Left lung (tissue), 10 donors: Measurements from ENCODE around the gene CCDC33. TPM values are rescaled to one million over a fixed set of nuclear protein-coding genes. Genes with fewer than 3 reads are reported as not detected.

ENCODE experiments used
- ATAC-seq: fragments of 200-7000 bp; cut with Tn5 transposase; one replicate; pipeline ENCODE4 v1.9.1; 2020; ENCODE audit warnings: moderate library complexity
- DNase-seq, 4 donors: peaks; one replicate each; pipeline ENCODE4 v3.0.0-alpha.2; 2013 to 2020
- H3K27ac ChIP-seq, 2 donors: fragments of 200-600 bp; sonication (generic) in 1 of 2; one replicate each; pipeline versions ENCODE4 v1.5.0 to v1.8.0; 2020 to 2021
- H3K27me3 ChIP-seq, 2 donors: fragments of 200-600 bp; sonication (generic) in 1 of 2; one replicate each; pipeline versions ENCODE4 v1.5.0 to v1.8.0; 2020 to 2021
- H3K36me3 ChIP-seq, 2 donors: fragments of 200-600 bp; sonication (generic) in 1 of 2; one replicate each; pipeline versions ENCODE4 v1.5.0 to v1.8.0; 2020 to 2021
- H3K4me1 ChIP-seq, 2 donors: fragments of 200-600 bp; one replicate each; pipeline ENCODE4 v1.8.0; 2021
- H3K4me3 ChIP-seq, 2 donors: fragments of 200-600 bp; sonication (generic) in 1 of 2; one replicate each; pipeline versions ENCODE4 v1.5.0 to v1.8.0; 2020 to 2021; ENCODE audit warnings: mild to moderate bottlenecking in 1 of 2
- H3K9me3 ChIP-seq, 2 donors: fragments of 200-600 bp; sonication (generic) in 1 of 2; one replicate each; pipeline versions ENCODE4 v1.5.0 to v1.8.0; 2020 to 2021
- CTCF ChIP-seq, 2 donors: fragments of 200-600 bp; sonication (generic) in 1 of 2; IDR thresholded peaks; one replicate each; pipeline versions ENCODE4 v1.5.0 to v1.8.0; 2021; ENCODE audit warnings: antibody characterized with exemption in 2 of 2
- intact Hi-C, 2 donors: fragments of 100-400 bp; cut with DNase I; formaldehyde crosslinking; loops; one replicate each; pipeline versions ENCODE4 v1.11.2 to v1.14.2; 2022
- polyA plus RNA-seq, 6 donors: library from polyadenylated mRNA; unstranded; fragments of 120-200 nt; gene quantifications; one replicate each; pipeline ENCODE4 v1.2.1, GENCODE V29; 2013; ENCODE audit not compliant: insufficient read length in 6 of 6
- total RNA-seq, 2 donors: library from RNA; stranded (reverse); fragmentation: NEBNext Ultra II Directional; extraction: Animal tissue kit (Norgen Biotek cat#: 25700); gene quantifications; one replicate each; pipeline ENCODE4 v1.2.1, GENCODE V29; 2021
- donor health status: DM: no; HTN: yes; CAD: no.
- donor health status: DM: no; HTN: no; CAD: no.

CCDC33 gene
- total and polyA plus RNA-seq, 8 donors = 1.00 to 3.2 (median 1.9) TPM; not detected in 1

GRCh38 chr15:74311734-74312444, 75.8 kb downstream of the CCDC33 start:
- intact Hi-C loops = loop anchor here in 1 of 2 donors (10.0 kb wide), 2 partner anchors 257 to 337 kb away; no protein-coding TSS in a partner anchor
- ATAC-seq (no peak), DNase-seq (no peak)
- Histone ChIP-seq H3K9me3 (no peaks in the 10 kb centered on the region), H3K4me1 (no peaks in the 10 kb centered on the region), H3K4me3 (no peak overlapping the region), H3K36me3 (no peaks in the 10 kb centered on the region), H3K27ac (no peak overlapping the region), H3K27me3 (peaks cover 0 to 30% of the 10 kb centered on the region in 2 donors)
- peak in 1 of 2 donors; percentile 18 for TF ChIP-seq CTCF (IDR thresholded peaks at IDR 0.05)

DNA sequence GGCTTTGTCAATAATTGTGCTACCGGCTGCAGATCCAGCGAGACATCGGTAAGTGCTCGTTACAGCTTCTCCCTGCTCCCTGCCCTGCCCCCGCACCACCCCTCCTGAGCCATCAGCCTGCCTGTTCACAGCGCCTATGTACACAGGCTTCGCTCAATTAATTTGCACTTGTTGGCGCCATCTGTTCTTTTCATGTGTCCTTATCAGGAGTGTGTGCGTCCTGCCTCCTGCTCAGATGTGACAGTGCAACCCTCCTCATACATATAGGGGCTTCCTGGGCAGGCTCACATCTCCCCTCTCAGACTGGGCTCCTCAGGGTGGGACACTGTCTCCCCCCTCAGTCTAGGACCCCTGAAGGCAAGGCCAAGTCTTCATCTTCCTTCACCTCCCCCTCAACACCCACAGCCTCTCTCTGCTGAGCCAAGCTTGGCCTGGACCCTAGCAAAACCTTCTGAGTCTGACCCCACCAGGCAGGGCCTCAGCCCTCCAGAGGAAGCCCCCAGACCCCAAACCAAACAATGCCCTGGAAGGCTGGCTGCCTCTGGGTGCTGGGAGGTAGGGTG, 76.4 kb downstream of the CCDC33 start:
- DNase-seq = no peak
- TF ChIP-seq CTCF (IDR thresholded peaks at IDR 0.05) = no peak
- H3K4me1 ChIP-seq = no peaks in the 10 kb centered on the region
- peaks cover 0 to 24% of the 10 kb centered on the region in 2 donors for H3K27me3 ChIP-seq
- intact Hi-C loops = loop anchor here in 1 of 2 donors (10.0 kb wide), 2 partner anchors 258 to 338 kb away; no protein-coding TSS in a partner anchor
- ATAC-seq = no peak
- H3K4me3 ChIP-seq = no peak overlapping the region
- H3K36me3 ChIP-seq = no peaks in the 10 kb centered on the region
- no peak overlapping the region for H3K27ac ChIP-seq
- H3K9me3 ChIP-seq = no peaks in the 10 kb centered on the region

GRCh38 chr15:74313889-74314288, 77.8 kb downstream of the CCDC33 start:
- intact Hi-C loops = loop anchor here in 1 of 2 donors (10.0 kb wide), 2 partner anchors 259 to 339 kb away; no protein-coding TSS in a partner anchor
- no peak for TF ChIP-seq CTCF (IDR thresholded peaks at IDR 0.05)
- no peak for DNase-seq
- ATAC-seq = no peak
- Histone ChIP-seq H3K36me3 (no peaks in the 10 kb centered on the region), H3K4me1 (peaks cover 0 to 5% of the 10 kb centered on the region in 2 donors), H3K27ac (no peak overlapping the region), H3K4me3 (no peak overlapping the region), H3K9me3 (no peaks in the 10 kb centered on the region), H3K27me3 (peaks cover 0 to 10% of the 10 kb centered on the region in 2 donors)

DNA sequence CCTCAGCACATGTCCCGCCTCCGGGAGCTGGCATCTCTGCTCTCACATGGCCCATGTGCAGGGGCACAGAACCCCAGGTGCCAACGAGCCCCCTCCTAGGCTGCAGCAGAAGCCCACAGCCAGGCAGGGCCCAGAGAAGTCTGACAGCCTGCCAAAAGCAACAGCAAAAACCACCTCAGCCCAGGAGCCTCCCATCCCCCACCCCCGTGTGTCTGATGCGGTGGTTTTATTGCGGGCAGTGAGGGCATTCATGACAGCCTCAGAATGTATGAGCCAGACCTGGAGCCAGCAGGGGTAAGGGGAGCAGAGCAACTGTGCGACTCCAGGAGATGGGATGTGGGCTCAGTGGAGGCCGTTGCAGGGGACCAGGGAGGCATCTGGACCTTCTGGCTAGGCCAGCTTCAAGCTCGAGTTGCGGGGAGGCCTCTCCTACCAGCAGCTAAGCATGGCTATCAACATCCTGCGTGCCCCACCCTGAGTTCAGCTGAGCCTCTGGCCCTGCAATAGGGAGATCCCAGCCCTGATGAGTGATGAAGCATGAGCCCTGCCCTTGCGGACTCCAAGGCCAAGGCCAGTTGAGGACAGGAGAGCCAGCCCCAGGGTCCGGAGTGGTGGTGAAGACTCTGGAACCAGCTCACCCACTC, 78.8 kb downstream of the CCDC33 start:
- Histone ChIP-seq H3K4me3 (no peak overlapping the region), H3K36me3 (no peaks in the 10 kb centered on the region), H3K27me3 (no peaks in the 10 kb centered on the region), H3K4me1 (peaks cover 4 to 10% of the 10 kb centered on the region in 2 donors), H3K9me3 (no peaks in the 10 kb centered on the region), H3K27ac (no peak overlapping the region)
- DNase-seq (no peak), ATAC-seq (no peak)
- intact Hi-C loops = loop anchor here in 1 of 2 donors (10.0 kb wide), 2 partner anchors 260 to 340 kb away; no protein-coding TSS in a partner anchor
- TF ChIP-seq CTCF (IDR thresholded peaks at IDR 0.05) = no peak

DNA sequence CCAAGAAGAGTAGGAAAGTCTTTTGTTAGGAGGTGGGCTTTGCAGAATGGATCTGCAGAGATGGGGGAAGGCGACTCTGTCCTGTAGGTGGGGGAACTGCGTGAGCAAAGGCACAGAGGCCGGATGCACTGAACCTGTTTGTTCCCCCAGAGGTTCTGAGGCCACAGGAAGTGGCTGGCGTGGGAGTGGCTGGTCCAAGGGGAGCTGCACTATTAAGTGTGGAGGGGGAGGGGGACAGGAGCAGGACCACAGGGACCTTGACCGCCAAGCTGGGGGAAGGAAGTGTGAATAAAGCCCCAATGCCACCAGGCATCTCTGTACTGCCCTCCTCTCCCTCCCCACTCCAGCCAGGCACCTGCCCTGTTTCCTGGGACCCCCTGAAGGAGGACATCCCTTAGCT, 79.5 kb downstream of the CCDC33 start:
- Histone ChIP-seq H3K27me3 (no peaks in the 10 kb centered on the region), H3K9me3 (no peaks in the 10 kb centered on the region), H3K27ac (no peak overlapping the region), H3K4me3 (no peak overlapping the region), H3K4me1 (peaks cover 4 to 11% of the 10 kb centered on the region in 2 donors), H3K36me3 (no peaks in the 10 kb centered on the region)
- intact Hi-C loops = loop anchor here in 1 of 2 donors (10.0 kb wide), 2 partner anchors 261 to 341 kb away; no protein-coding TSS in a partner anchor
- no peak for TF ChIP-seq CTCF (IDR thresholded peaks at IDR 0.05)
- DNase-seq (no peak), ATAC-seq (no peak)
